ENCODE measurements around the gene PTPRD.

GRCh38 chr9:10250219-10250618, 362.6 kb downstream of the PTPRD start:
- no peak for TF ChIP-seq MYBL2 (CRISPR knock-in tag; IDR thresholded peaks at IDR 0.05)
- TF ChIP-seq, protein P1, sequence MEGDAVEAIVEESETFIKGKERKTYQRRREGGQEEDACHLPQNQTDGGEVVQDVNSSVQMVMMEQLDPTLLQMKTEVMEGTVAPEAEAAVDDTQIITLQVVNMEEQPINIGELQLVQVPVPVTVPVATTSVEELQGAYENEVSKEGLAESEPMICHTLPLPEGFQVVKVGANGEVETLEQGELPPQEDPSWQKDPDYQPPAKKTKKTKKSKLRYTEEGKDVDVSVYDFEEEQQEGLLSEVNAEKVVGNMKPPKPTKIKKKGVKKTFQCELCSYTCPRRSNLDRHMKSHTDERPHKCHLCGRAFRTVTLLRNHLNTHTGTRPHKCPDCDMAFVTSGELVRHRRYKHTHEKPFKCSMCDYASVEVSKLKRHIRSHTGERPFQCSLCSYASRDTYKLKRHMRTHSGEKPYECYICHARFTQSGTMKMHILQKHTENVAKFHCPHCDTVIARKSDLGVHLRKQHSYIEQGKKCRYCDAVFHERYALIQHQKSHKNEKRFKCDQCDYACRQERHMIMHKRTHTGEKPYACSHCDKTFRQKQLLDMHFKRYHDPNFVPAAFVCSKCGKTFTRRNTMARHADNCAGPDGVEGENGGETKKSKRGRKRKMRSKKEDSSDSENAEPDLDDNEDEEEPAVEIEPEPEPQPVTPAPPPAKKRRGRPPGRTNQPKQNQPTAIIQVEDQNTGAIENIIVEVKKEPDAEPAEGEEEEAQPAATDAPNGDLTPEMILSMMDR (IDR thresholded peaks at IDR 0.05) = no peak
- no peak for TF ChIP-seq TEAD4 (CRISPR knock-in tag; IDR thresholded peaks at IDR 0.05)
- TF ChIP-seq JUN (CRISPR knock-in tag; IDR thresholded peaks at IDR 0.05) = no peak
- TF ChIP-seq, protein P2, sequence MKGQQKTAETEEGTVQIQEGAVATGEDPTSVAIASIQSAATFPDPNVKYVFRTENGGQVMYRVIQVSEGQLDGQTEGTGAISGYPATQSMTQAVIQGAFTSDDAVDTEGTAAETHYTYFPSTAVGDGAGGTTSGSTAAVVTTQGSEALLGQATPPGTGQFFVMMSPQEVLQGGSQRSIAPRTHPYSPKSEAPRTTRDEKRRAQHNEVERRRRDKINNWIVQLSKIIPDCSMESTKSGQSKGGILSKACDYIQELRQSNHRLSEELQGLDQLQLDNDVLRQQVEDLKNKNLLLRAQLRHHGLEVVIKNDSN (CRISPR knock-in tag; IDR thresholded peaks at IDR 0.05) = no peak
- no peak for TF ChIP-seq SP1 (CRISPR knock-in tag; conservative IDR thresholded peaks at IDR 0.05)
- no peak for TF ChIP-seq SMAD4 (CRISPR knock-in tag; IDR thresholded peaks at IDR 0.05)
- TF ChIP-seq ZNF138 (CRISPR knock-in tag; conservative IDR thresholded peaks at IDR 0.05) = no peak
- TF ChIP-seq CBFB (CRISPR knock-in tag; IDR thresholded peaks at IDR 0.05; ENCODE audit: low read depth) = no peak
- TF ChIP-seq ELF4 (CRISPR knock-in tag; IDR thresholded peaks at IDR 0.05; ENCODE audit: low read depth) = no peak
- no peak for TF ChIP-seq NFATC4 (CRISPR knock-in tag; IDR thresholded peaks at IDR 0.05)
